GM12878 (cell line): ENCODE data around the gene PI4KB. TPM values are rescaled to one million over a fixed set of nuclear protein-coding genes. Genes with fewer than 3 reads are reported as not detected.

Experiments
- ATAC-seq: fragments of 200-7000 bp; cut with Tn5 transposase; 3 replicates; pipeline ENCODE4 v1.9.1; 2020; ENCODE audit warnings: mild to moderate bottlenecking, moderate library complexity
- BruUV-seq: library from RNA; stranded (reverse); fragments of 400-500 nt; replicated peaks from 2 replicates; lab custom pipeline; 2021; lab: Mats Ljungman, UMichigan
- CTCF ChIA-PET: fragments of 300-600 bp; sonication (Branson Sonifier 250); formaldehyde crosslinking; extraction: SDS; loops from one replicate; lab custom pipeline; 2021; ENCODE audit warnings: inconsistent platforms; lab: Yijun Ruan, JAX
- POLR2A ChIA-PET: fragments of 350-600 bp; formaldehyde crosslinking; extraction: SDS; loops from one replicate; lab custom pipeline; 2021; ENCODE audit warnings: inconsistent platforms; lab: Charles Lee
- RAD21 ChIA-PET: fragments of 300-600 bp; sonication (Branson Sonifier 250); formaldehyde crosslinking; loops from one replicate; lab custom pipeline; 2023; ENCODE audit warnings: antibody characterized with exemption; ENCODE audit not compliant: unreplicated experiment; lab: Charles Lee
- SMC1A ChIA-PET: fragments of 300-600 bp; sonication (Branson Sonifier 250); formaldehyde crosslinking; loops from one replicate; lab custom pipeline; 2023; ENCODE audit not compliant: unreplicated experiment, uncharacterized antibody; lab: Charles Lee
- DNase-seq: peaks from one replicate; pipeline ENCODE4 v3.0.0-alpha.2; 2011; ENCODE audit warnings: low read depth, low spot score
- FAIRE-seq: peaks from 3 replicates; lab custom pipeline; 2011; peaks lifted over from hg19 to GRCh38; lab: Jason Lieb, UNC
- H2AFZ ChIP-seq: 2 replicates; pipeline ENCODE4 v1.6.0; 2011; ENCODE audit warnings: low read depth, low read length, control low read depth; ENCODE audit not compliant: control insufficient read depth
- H3K27ac ChIP-seq: 2 replicates; pipeline ENCODE4 v1.5.1; 2011; ENCODE audit warnings: control low read depth; ENCODE audit not compliant: control insufficient read depth, insufficient read depth
- H3K27me3 ChIP-seq, 2 experiments: replicated peaks in 1 of 2; 2 replicates each; pipeline versions ENCODE4 v1.6.0 to v1.6.1; 2011; ENCODE audit warnings: low read length in 1 of 2; ENCODE audit not compliant: control insufficient read depth in 2 of 2, insufficient read depth in 2 of 2
- H3K36me3 ChIP-seq, 2 experiments: 2 replicates each; pipeline ENCODE4 v1.5.1; 2011; ENCODE audit warnings: low read length in 1 of 2; ENCODE audit not compliant: control insufficient read depth in 2 of 2, insufficient read depth in 2 of 2
- H3K4me1 ChIP-seq: 2 replicates; pipeline ENCODE4 v1.6.1; 2011; ENCODE audit warnings: mild to moderate bottlenecking, low read length, moderate library complexity, mixed read lengths; ENCODE audit not compliant: control insufficient read depth, insufficient read depth
- H3K4me2 ChIP-seq: 2 replicates; pipeline ENCODE4 v1.6.0; 2011; ENCODE audit warnings: control low read depth; ENCODE audit not compliant: control insufficient read depth, insufficient read depth
- H3K4me3 ChIP-seq: fragments of 200-600 bp; sonication (generic); 2 replicates; pipeline ENCODE4 v1.5.1; 2016
- H3K79me2 ChIP-seq: 2 replicates; pipeline ENCODE4 v1.6.0; 2011; ENCODE audit warnings: low read length; ENCODE audit not compliant: control insufficient read depth, insufficient read depth
- H3K9ac ChIP-seq: 2 replicates; pipeline ENCODE4 v1.8.0; 2011; ENCODE audit warnings: low read length, control low read depth, mixed read lengths; ENCODE audit not compliant: control insufficient read depth, insufficient read depth
- H3K9me3 ChIP-seq: replicated peaks from 3 replicates; pipeline ENCODE4 v1.5.1; 2011; ENCODE audit warnings: mild to moderate bottlenecking, low read length; ENCODE audit not compliant: control insufficient read depth, insufficient read depth
- H4K20me1 ChIP-seq: 2 replicates; pipeline ENCODE4 v1.6.0; 2011; ENCODE audit not compliant: control insufficient read depth, insufficient read depth
- ATF2 ChIP-seq: IDR thresholded peaks from 2 replicates; pipeline ENCODE4 v1.6.1; 2012; ENCODE audit warnings: low read length, inconsistent platforms
- BRCA1 ChIP-seq: IDR thresholded peaks from 2 replicates; pipeline ENCODE4 v1.6.1; 2011; ENCODE audit warnings: low read depth, low read length, improper control_type of control experiment
- CBX3 ChIP-seq: fragments of 200-600 bp; sonication (generic); IDR thresholded peaks from 2 replicates; pipeline ENCODE4 v1.6.1; 2016; ENCODE audit warnings: low read depth, borderline replicate concordance
- CEBPZ ChIP-seq: fragments of 150-350 bp; IDR thresholded peaks from 2 replicates; pipeline ENCODE4 v1.6.1; 2016; ENCODE audit warnings: low read depth, low read length
- E2F8 ChIP-seq: fragments of 450-650 bp; IDR thresholded peaks from 2 replicates; pipeline ENCODE4 v1.6.1; 2018; ENCODE audit warnings: mild to moderate bottlenecking, low read depth, moderate library complexity; ENCODE audit not compliant: partially characterized antibody
- FOXK2 ChIP-seq: fragments of 450-650 bp; IDR thresholded peaks from 2 replicates; pipeline ENCODE4 v1.6.1; 2017; ENCODE audit warnings: mild to moderate bottlenecking, moderate library complexity
- KAT2A ChIP-seq: conservative IDR thresholded peaks from 2 replicates; pipeline ENCODE4 v1.6.1; 2011; ENCODE audit warnings: low read depth, low read length; ENCODE audit not compliant: control insufficient read depth
- MEF2A ChIP-seq: IDR thresholded peaks from 2 replicates; pipeline ENCODE4 v1.6.1; 2011; ENCODE audit warnings: low read depth, mild to moderate bottlenecking, low read length, moderate library complexity; ENCODE audit not compliant: insufficient read depth
- MYC ChIP-seq: IDR thresholded peaks from 2 replicates; pipeline ENCODE4 v1.6.1; 2011; ENCODE audit warnings: mild to moderate bottlenecking, low read length, moderate library complexity, inconsistent platforms; ENCODE audit not compliant: insufficient read depth, insufficient replicate concordance, insufficient read length, severe bottlenecking
- RAD21 ChIP-seq: IDR thresholded peaks from 2 replicates; pipeline ENCODE4 v1.6.1; 2011; ENCODE audit warnings: mild to moderate bottlenecking, low read depth, low read length, moderate library complexity; ENCODE audit not compliant: insufficient read depth
- RCOR1 ChIP-seq: conservative IDR thresholded peaks from 2 replicates; pipeline ENCODE4 v1.6.1; 2012; ENCODE audit warnings: low read depth, low read length, improper control_type of control experiment
- YBX1 ChIP-seq: fragments of 450-650 bp; IDR thresholded peaks from 2 replicates; pipeline ENCODE4 v1.6.1; 2016; ENCODE audit warnings: antibody characterized with exemption
- ZZZ3 ChIP-seq: IDR thresholded peaks from 2 replicates; pipeline ENCODE4 v1.6.1; 2011; ENCODE audit warnings: low read depth; ENCODE audit not compliant: control insufficient read depth, insufficient read length
- WGBS: methylation state at CpG from one replicate; pipeline ENCODE4 v1.1.6; 2016; ENCODE audit warnings: low lambda C conversion rate; ENCODE audit not compliant: insufficient replicate concordance, insufficient coverage; ENCODE audit errors: missing lambda C conversion rate; 5-methylcytosine and 5-hydroxymethylcytosine counted together
- in situ Hi-C: fragments of 300-500 bp; cut with MboI; formaldehyde crosslinking; loops from 9 replicates; pipeline ENCODE4 v1.14.3; 2018; ENCODE audit warnings: mixed read lengths
- intact Hi-C: fragments of 100-400 bp; cut with micrococcal nuclease; formaldehyde crosslinking; loops from one replicate; pipeline ENCODE4 v1.14.2; 2022; ENCODE audit not compliant: unreplicated experiment
- polyA plus RNA-seq, 11 experiments: library from polyadenylated mRNA; depleted of rRNA in 4 of 11; unstranded in 6 of 11; stranded (reverse) in 5 of 11; fragments of >200 nt; fragmentation: Nextera tagmentation in 4 of 11; fragmentation: Illumina TruSeq in 1 of 11; extraction: Ambion mirVana in 4 of 11; extraction: Trizol in 1 of 11; gene quantifications; 1 replicate in 1 of 11; 2 replicates in 10 of 11; pipeline versions ENCODE4 v1.2.1 to v1.2.3, GENCODE V29; 2011 to 2016; ENCODE audit warnings: inconsistent platforms in 2 of 11, missing spikeins in 2 of 11, low read depth in 1 of 11
- total RNA-seq, 4 experiments: library from RNA; depleted of rRNA in 3 of 4; stranded (reverse); fragments of >200 nt in 3 of 4; fragmentation: Illumina TruSeq in 1 of 4; extraction: Trizol in 1 of 4; gene quantifications; 2 replicates each; pipeline versions ENCODE4 v1.2.1 to v1.2.3, GENCODE V29; 2013 to 2021

The PI4KB gene
- total and polyA plus RNA-seq, 10 of the 15 experiments (the other 5 are each of a cell fraction or from before 2014, with no cell fraction given) = 3.3 to 88.3 (median 51.7) TPM

- TF ChIP-seq MYC (no peak), ATF2 (no peak), BRCA1 (no peak)
Observed at GRCh38 chr1:151313501-151313900, 13.7 kb downstream of the PI4KB start (continued).

GRCh38 chr1:151312826-151313225 is 14.4 kb downstream of the PI4KB start:
- ATAC-seq = no peak
- no peak for FAIRE-seq
- H3K79me2 ChIP-seq = no peaks in the 10 kb centered on the region
- TF ChIP-seq ZZZ3 (no peak), RAD21 (no peak), RCOR1 (no peak), ATF2 (no peak), YBX1 (no peak), CEBPZ (no peak), KAT2A (no peak), FOXK2 (no peak), E2F8 (no peak), CBX3 (no peak), MEF2A (no peak)

More at GRCh38 chr1:151312826-151313225, 14.4 kb downstream of the PI4KB start:
- Histone ChIP-seq H2AFZ (no peak overlapping the region), H3K4me3 (no peak overlapping the region), H3K4me1 (no peaks in the 10 kb centered on the region), H3K4me2 (no peak overlapping the region), H3K9me3 (no peaks in the 10 kb centered on the region), H3K27me3 (no peaks in the 10 kb centered on the region), H4K20me1 (0 out of 2 replicates have a peak, but pooled peaks cover 4% of the 10 kb centered on the region), H3K9ac (no peak overlapping the region), H3K27ac (no peak overlapping the region), H3K36me3 (peaks cover 15 to 44% of the 10 kb centered on the region in 2 experiments)
- ChIA-PET POLR2A (interaction anchor here (4.8 kb wide), 1 partner anchor 14 kb away, joined by 19 read pairs; the partner anchor contains the start of gene PI4KB), CTCF (interaction anchor here (1.7 to 4.1 kb wide), 4 partner anchors 12 to 213 kb away, joined by 3 to 32 read pairs (median 8); partner anchors contain the start of gene PI4KB), RAD21 (interaction anchor here (0.8 to 1.8 kb wide), 3 partner anchors 12 to 213 kb away, joined by 4 to 6 read pairs (median 4); no protein-coding TSS in a partner anchor), SMC1A (interaction anchor here (0.7 to 3.8 kb wide), 4 partner anchors 11 to 26 kb away, joined by 3 to 15 read pairs (median 8); partner anchors contain the start of gene PI4KB)
- intact Hi-C loops (no loop called here), in situ Hi-C loops (no loop called here)
- no peak for DNase-seq
- no TSS peak for BruUV-seq
- WGBS = 77% methylated on average over 8 of the region's 8 CpGs
